Loucy (cell line): ENCODE data around the gene RBM33.

Experiments used
- H2AFZ ChIP-seq: fragments of 200-600 bp; sonication (generic); 2 replicates; pipeline ENCODE4 v1.6.0; 2016; ENCODE audit warnings: antibody characterized with exemption, mild to moderate bottlenecking, low read length, moderate library complexity
- H3F3A ChIP-seq: fragments of 200-600 bp; 2 replicates; pipeline ENCODE4 v1.6.0; 2016; ENCODE audit warnings: antibody characterized with exemption, low read depth, mild to moderate bottlenecking
- H3K27me3 ChIP-seq: fragments of 200-600 bp; sonication (generic); 2 replicates; pipeline ENCODE4 v1.6.1; 2014; ENCODE audit warnings: low read length, mild to moderate bottlenecking; ENCODE audit not compliant: insufficient read depth, poor library complexity, severe bottlenecking
- H3K36me3 ChIP-seq: fragments of 200-600 bp; sonication (generic); 2 replicates; pipeline ENCODE4 v1.6.1; 2016; ENCODE audit warnings: low read length; ENCODE audit not compliant: insufficient read depth
- H3K4me1 ChIP-seq: fragments of 200-600 bp; sonication (generic); 2 replicates; pipeline ENCODE4 v1.5.1; 2014; ENCODE audit warnings: low read length, mild to moderate bottlenecking; ENCODE audit not compliant: insufficient read depth, poor library complexity, severe bottlenecking
- H3K4me2 ChIP-seq: fragments of 200-600 bp; sonication (generic); 2 replicates; pipeline ENCODE4 v1.6.0; 2014; ENCODE audit warnings: antibody characterized with exemption, low read length, low read depth, mild to moderate bottlenecking; ENCODE audit not compliant: poor library complexity, severe bottlenecking
- H3K4me3 ChIP-seq: fragments of 200-600 bp; sonication (generic); 2 replicates; pipeline ENCODE4 v1.5.1; 2014; ENCODE audit warnings: low read length, mild to moderate bottlenecking, mixed read lengths; ENCODE audit not compliant: poor library complexity, severe bottlenecking
- H3K79me2 ChIP-seq: fragments of 200-600 bp; sonication (generic); 2 replicates; pipeline ENCODE4 v1.6.1; 2014; ENCODE audit warnings: low read length; ENCODE audit not compliant: insufficient read depth
- H3K9ac ChIP-seq: fragments of 200-600 bp; sonication (generic); 2 replicates; pipeline ENCODE4 v1.6.0; 2014; ENCODE audit warnings: mild to moderate bottlenecking, low read depth, low read length, moderate library complexity; ENCODE audit not compliant: poor library complexity, severe bottlenecking
- H3K9me2 ChIP-seq: fragments of 200-600 bp; sonication (generic); replicated peaks from 2 replicates; pipeline ENCODE4 v1.6.1; 2016; ENCODE audit warnings: low read depth, low read length, mixed read lengths
- H3K9me3 ChIP-seq: fragments of 200-600 bp; sonication (generic); 2 replicates; pipeline ENCODE4 v1.6.1; 2014; ENCODE audit warnings: mild to moderate bottlenecking, antibody characterized with exemption, low read length, low read depth; ENCODE audit not compliant: insufficient read depth
- H4K20me1 ChIP-seq: fragments of 200-600 bp; sonication (generic); 2 replicates; pipeline ENCODE4 v1.6.0; 2014; ENCODE audit warnings: antibody characterized with exemption, low read length, mild to moderate bottlenecking; ENCODE audit not compliant: insufficient read depth, poor library complexity, severe bottlenecking
- EZH2phosphoT487 ChIP-seq: fragments of 200-600 bp; IDR thresholded peaks from 2 replicates; pipeline ENCODE4 v1.6.1; 2018; ENCODE audit warnings: antibody characterized with exemption, mild to moderate bottlenecking, moderate library complexity, borderline replicate concordance
- TF ChIP-seq, protein P1 (sequence below): fragments of 200-600 bp; sonication (generic); conservative IDR thresholded peaks from 2 replicates; pipeline ENCODE4 v1.5.1; 2014; ENCODE audit warnings: mild to moderate bottlenecking, antibody characterized with exemption, low read length

RBM33 gene

DNA sequence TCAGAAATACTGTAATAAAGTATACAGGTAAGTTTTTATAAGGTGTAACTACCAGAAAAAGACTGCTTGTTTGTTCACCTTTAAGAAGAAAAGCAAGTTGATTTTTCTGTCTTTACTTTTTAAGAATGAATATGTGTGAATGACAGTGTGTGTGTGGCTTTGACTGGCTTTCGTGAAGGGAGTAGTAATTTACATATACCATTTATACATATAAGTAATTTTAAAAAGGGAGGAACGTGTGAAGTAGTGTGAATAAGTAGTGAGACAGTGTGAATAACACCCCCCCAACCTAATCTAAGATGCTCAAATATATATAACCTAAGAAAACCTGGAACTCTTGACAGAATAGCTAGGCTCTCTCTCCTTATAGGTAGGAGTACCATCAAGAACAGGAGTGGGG, 33.2 kb downstream of the RBM33 start:
- Histone ChIP-seq H3K9ac (no peak overlapping the region), H3K27me3 (no peaks in the 10 kb centered on the region), H4K20me1 (peaks cover 60% of the 10 kb centered on the region), H2AFZ (no peak overlapping the region), H3K79me2 (peaks cover 83% of the 10 kb centered on the region), H3K4me3 (no peak overlapping the region), H3K4me1 (peaks cover 9% of the 10 kb centered on the region), H3F3A (no peaks in the 10 kb centered on the region), H3K4me2 (no peak overlapping the region), H3K9me2 (no peaks in the 10 kb centered on the region), H3K9me3 (no peaks in the 10 kb centered on the region), H3K36me3 (peaks cover 70% of the 10 kb centered on the region)
- TF ChIP-seq, protein P1, sequence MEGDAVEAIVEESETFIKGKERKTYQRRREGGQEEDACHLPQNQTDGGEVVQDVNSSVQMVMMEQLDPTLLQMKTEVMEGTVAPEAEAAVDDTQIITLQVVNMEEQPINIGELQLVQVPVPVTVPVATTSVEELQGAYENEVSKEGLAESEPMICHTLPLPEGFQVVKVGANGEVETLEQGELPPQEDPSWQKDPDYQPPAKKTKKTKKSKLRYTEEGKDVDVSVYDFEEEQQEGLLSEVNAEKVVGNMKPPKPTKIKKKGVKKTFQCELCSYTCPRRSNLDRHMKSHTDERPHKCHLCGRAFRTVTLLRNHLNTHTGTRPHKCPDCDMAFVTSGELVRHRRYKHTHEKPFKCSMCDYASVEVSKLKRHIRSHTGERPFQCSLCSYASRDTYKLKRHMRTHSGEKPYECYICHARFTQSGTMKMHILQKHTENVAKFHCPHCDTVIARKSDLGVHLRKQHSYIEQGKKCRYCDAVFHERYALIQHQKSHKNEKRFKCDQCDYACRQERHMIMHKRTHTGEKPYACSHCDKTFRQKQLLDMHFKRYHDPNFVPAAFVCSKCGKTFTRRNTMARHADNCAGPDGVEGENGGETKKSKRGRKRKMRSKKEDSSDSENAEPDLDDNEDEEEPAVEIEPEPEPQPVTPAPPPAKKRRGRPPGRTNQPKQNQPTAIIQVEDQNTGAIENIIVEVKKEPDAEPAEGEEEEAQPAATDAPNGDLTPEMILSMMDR = no peak
- no peak for TF ChIP-seq EZH2phosphoT487

DNA sequence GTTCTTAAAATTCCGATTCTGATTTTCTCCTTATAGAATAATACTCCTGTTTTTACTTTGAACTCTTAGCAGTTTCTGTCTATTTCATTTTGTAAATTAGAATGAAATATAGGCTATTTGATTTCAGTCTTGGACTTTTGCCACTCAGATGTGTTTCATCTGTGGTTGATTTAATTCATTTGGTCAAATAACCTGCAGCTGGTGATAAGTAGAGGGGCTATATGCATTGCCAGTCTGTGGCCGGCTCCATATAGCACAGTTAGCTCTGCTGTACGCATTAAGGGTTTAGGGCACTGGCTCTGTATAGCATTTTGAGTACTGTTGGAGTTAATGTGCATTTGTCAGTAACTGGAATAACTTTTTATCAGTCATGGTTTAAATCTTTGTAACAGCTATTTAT, 35.7 kb downstream of the RBM33 start:
- H3K4me2 ChIP-seq = no peak overlapping the region
- TF ChIP-seq, protein P1 = no peak
- TF ChIP-seq EZH2phosphoT487 = no peak
- H3K9ac ChIP-seq = no peak overlapping the region
- no peaks in the 10 kb centered on the region for H3K27me3 ChIP-seq
- H3K4me3 ChIP-seq = no peak overlapping the region
- no peaks in the 10 kb centered on the region for H3K9me2 ChIP-seq
- H3K36me3 ChIP-seq = peaks cover 74% of the 10 kb centered on the region
- no peaks in the 10 kb centered on the region for H3F3A ChIP-seq
- peaks cover 92% of the 10 kb centered on the region for H3K79me2 ChIP-seq
- H3K9me3 ChIP-seq = no peaks in the 10 kb centered on the region
- H3K4me1 ChIP-seq = peaks cover 18% of the 10 kb centered on the region
- peaks cover 66% of the 10 kb centered on the region for H4K20me1 ChIP-seq
- H2AFZ ChIP-seq = no peak overlapping the region

DNA sequence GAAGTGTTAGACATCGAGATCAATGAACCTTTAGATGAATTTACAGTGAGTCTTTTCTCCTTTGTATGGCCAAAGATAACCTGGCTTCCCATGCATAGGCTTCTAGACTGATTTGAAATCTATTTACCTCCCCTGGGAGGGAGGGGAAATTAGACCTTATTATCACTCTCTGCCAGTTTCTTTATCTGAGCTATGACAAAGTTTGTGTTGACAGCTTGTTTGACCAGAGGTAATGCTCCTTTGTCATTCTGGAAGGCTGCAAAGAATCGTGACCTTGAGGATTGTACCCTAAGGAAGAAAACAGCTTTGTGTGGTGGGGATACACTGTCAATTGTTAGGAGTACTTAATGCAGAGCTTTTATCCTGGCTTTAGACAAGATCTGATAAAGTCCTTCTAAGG, 36.4 kb downstream of the RBM33 start:
- Histone ChIP-seq H3K79me2 (peaks cover 93% of the 10 kb centered on the region), H4K20me1 (peaks cover 70% of the 10 kb centered on the region), H3K27me3 (no peaks in the 10 kb centered on the region), H3K9ac (no peak overlapping the region), H3K9me2 (no peaks in the 10 kb centered on the region), H3F3A (no peaks in the 10 kb centered on the region), H2AFZ (no peak overlapping the region), H3K4me2 (no peak overlapping the region), H3K4me3 (no peak overlapping the region), H3K4me1 (peaks cover 19% of the 10 kb centered on the region), H3K36me3 (peaks cover 72% of the 10 kb centered on the region), H3K9me3 (no peaks in the 10 kb centered on the region)
- no peak for TF ChIP-seq EZH2phosphoT487
- TF ChIP-seq, protein P1 = no peak
